ENCODE results near the gene SLC41A1. TPM values are rescaled to one million over a fixed set of nuclear protein-coding genes. Genes with fewer than 3 reads are reported as not detected.

The SLC41A1 gene
- total and polyA plus RNA-seq, 9 of the 15 experiments (the other 6 are each of a cell fraction or from before 2014, with no cell fraction given), result 4.1 to 29.3 (median 11.4) TPM

DNA sequence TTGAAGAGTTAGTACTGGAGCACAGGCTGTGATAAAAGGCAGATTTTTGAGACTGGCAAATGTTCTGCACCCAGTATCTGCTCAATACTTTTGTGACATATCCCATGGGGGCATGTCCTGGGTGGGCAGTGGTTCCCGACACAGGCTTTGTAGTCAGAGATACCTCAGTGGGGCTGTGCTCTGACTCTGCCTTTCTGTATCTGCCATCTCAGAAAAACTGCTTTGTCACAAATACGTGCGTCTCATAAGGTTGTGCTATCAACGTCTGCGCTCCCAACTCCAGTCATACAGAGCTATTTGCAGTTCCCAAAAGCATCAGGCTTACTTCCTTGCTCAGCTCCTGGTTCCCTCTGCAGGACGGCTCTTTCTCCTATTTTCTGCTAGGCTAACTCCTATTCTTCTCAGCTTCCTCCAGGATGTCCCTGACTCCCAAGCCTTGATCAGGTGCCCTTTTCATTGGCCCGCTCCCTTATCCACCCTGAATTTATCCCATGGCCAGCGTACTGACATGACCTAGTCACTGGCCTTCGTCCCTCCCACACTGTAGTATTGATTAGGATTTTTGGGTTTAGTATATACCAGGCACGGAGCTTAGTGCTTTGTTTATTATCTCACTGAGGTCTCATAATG is 25.6 kb downstream of the SLC41A1 start (continued):
- TF ChIP-seq RBBP5 (IDR thresholded peaks at IDR 0.05; ENCODE audit: borderline replicate concordance, insufficient read depth, low read length, poor library complexity, severe bottlenecking), result peak; percentile 50
- no peak for TF ChIP-seq SRSF3 (IDR thresholded peaks at IDR 0.05; ENCODE audit: insufficient read depth, low read length)
- TF ChIP-seq KLF1 (tag; IDR thresholded peaks at IDR 0.05), result peak; percentile 44; the same call in 1 of the 2 replicates
- 0 out of 2 replicates have a peak, but pooled peaks have one; percentile 35 for TF ChIP-seq MTA1 (IDR thresholded peaks at IDR 0.05; ENCODE audit: borderline replicate concordance)
- no peak for TF ChIP-seq HEY1 (CRISPR knock-in tag; IDR thresholded peaks at IDR 0.05; ENCODE audit: borderline replicate concordance)
- TF ChIP-seq, protein P1, sequence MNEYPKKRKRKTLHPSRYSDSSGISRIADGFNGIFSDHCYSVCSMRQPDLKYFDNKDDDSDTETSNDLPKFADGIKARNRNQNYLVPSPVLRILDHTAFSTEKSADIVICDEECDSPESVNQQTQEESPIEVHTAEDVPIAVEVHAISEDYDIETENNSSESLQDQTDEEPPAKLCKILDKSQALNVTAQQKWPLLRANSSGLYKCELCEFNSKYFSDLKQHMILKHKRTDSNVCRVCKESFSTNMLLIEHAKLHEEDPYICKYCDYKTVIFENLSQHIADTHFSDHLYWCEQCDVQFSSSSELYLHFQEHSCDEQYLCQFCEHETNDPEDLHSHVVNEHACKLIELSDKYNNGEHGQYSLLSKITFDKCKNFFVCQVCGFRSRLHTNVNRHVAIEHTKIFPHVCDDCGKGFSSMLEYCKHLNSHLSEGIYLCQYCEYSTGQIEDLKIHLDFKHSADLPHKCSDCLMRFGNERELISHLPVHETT (CRISPR knock-in tag; conservative IDR thresholded peaks at IDR 0.05 in 1 of 2, IDR thresholded peaks at IDR 0.05 in 1 of 2), result peak in 1 of 2 experiments; percentile 86; a peak in 2 of 4 replicates
- TF ChIP-seq NR2C2 (CRISPR knock-in tag; IDR thresholded peaks at IDR 0.05), result no peak
- no peak for TF ChIP-seq NR2C2 (tag; IDR thresholded peaks at IDR 0.05)
- TF ChIP-seq, protein P2, sequence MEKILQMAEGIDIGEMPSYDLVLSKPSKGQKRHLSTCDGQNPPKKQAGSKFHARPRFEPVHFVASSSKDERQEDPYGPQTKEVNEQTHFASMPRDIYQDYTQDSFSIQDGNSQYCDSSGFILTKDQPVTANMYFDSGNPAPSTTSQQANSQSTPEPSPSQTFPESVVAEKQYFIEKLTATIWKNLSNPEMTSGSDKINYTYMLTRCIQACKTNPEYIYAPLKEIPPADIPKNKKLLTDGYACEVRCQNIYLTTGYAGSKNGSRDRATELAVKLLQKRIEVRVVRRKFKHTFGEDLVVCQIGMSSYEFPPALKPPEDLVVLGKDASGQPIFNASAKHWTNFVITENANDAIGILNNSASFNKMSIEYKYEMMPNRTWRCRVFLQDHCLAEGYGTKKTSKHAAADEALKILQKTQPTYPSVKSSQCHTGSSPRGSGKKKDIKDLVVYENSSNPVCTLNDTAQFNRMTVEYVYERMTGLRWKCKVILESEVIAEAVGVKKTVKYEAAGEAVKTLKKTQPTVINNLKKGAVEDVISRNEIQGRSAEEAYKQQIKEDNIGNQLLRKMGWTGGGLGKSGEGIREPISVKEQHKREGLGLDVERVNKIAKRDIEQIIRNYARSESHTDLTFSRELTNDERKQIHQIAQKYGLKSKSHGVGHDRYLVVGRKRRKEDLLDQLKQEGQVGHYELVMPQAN (IDR thresholded peaks at IDR 0.05; ENCODE audit: borderline replicate concordance), result no peak
- peak; percentile 91 for TF ChIP-seq MAFG (tag; conservative IDR thresholded peaks at IDR 0.05)
- TF ChIP-seq SPI1 (IDR thresholded peaks at IDR 0.05; ENCODE audit: borderline replicate concordance, low read depth, low read length), result peak; percentile 75; the same call in 1 of the 2 replicates
- no peak for TF ChIP-seq KDM1A (IDR thresholded peaks at IDR 0.05)
- TF ChIP-seq MTF1 (CRISPR knock-in tag; IDR thresholded peaks at IDR 0.05; ENCODE audit: borderline replicate concordance), result 0 out of 2 replicates have a peak, but pooled peaks have one; percentile 52
- TF ChIP-seq MAFF (IDR thresholded peaks at IDR 0.05; ENCODE audit: low read length), result peak; percentile 88
- 0 out of 2 replicates have a peak, but pooled peaks have one; percentile 14 for TF ChIP-seq TEAD2 (tag; IDR thresholded peaks at IDR 0.05)
- peak; percentile 64 for TF ChIP-seq CCNT2 (IDR thresholded peaks at IDR 0.05; ENCODE audit: borderline replicate concordance, extremely low read depth, insufficient read length, low read depth, low read length)
- peak; percentile 46; the same call in 1 of the 2 replicates for TF ChIP-seq EP300 (IDR thresholded peaks at IDR 0.05; ENCODE audit: low read length)
- peak; percentile 13; the same call in 1 of the 2 replicates for TF ChIP-seq PHF8 (IDR thresholded peaks at IDR 0.05; ENCODE audit: borderline replicate concordance, low read length)
- no peak for TF ChIP-seq SMARCC2 (IDR thresholded peaks at IDR 0.05; ENCODE audit: low read depth)

Data from K562 (cell line).